Liver (tissue), 9 donors: Measurements from ENCODE around the gene HPN. TPM values are rescaled to one million over a fixed set of nuclear protein-coding genes. Genes with fewer than 3 reads are reported as not detected.

Source experiments
- DNase-seq: peaks from one replicate; pipeline ENCODE4 v3.0.0-alpha.2; 2017; ENCODE audit warnings: low spot score
- H3K27ac ChIP-seq, 2 donors: one replicate each; pipeline ENCODE4 v1.7.0; 2013; ENCODE audit warnings: inconsistent platforms in 2 of 2, low read length in 2 of 2, control low read depth in 1 of 2, low read depth in 1 of 2, mild to moderate bottlenecking in 1 of 2
- H3K27me3 ChIP-seq, 4 donors: one replicate each; pipeline versions ENCODE4 v1.6.1 to v1.7.0; 2013; ENCODE audit warnings: low read length in 3 of 4, inconsistent platforms in 1 of 4, mild to moderate bottlenecking in 1 of 4, moderate library complexity in 1 of 4; ENCODE audit not compliant: control insufficient read depth in 4 of 4, insufficient read depth in 4 of 4
- H3K36me3 ChIP-seq, 4 donors: one replicate each; pipeline versions ENCODE4 v1.6.1 to v1.7.0; 2013; ENCODE audit warnings: low read length in 3 of 4, mild to moderate bottlenecking in 3 of 4, low read depth in 1 of 4, moderate library complexity in 1 of 4; ENCODE audit not compliant: control insufficient read depth in 4 of 4, insufficient read depth in 3 of 4
- H3K4me1 ChIP-seq, 4 donors: one replicate each; pipeline versions ENCODE4 v1.6.1 to v1.7.0; 2013; ENCODE audit warnings: low read length in 3 of 4, mild to moderate bottlenecking in 3 of 4, moderate library complexity in 1 of 4; ENCODE audit not compliant: control insufficient read depth in 4 of 4, insufficient read depth in 4 of 4
- H3K4me3 ChIP-seq, 3 donors: one replicate each; pipeline versions ENCODE4 v1.6.1 to v1.7.0; 2013; ENCODE audit warnings: low read length in 3 of 3, control low read depth in 1 of 3, low read depth in 1 of 3, mild to moderate bottlenecking in 1 of 3
- H3K9ac ChIP-seq, 2 donors: one replicate each; pipeline ENCODE4 v1.7.0; 2013; ENCODE audit warnings: low read length in 2 of 2, mild to moderate bottlenecking in 2 of 2, moderate library complexity in 2 of 2, control low read depth in 1 of 2, low read depth in 1 of 2
- H3K9me3 ChIP-seq, 4 donors: one replicate each; pipeline versions ENCODE4 v1.6.1 to v1.7.0; 2013; ENCODE audit warnings: low read length in 3 of 4; ENCODE audit not compliant: control insufficient read depth in 4 of 4
- ATF3 ChIP-seq: IDR thresholded peaks from 2 replicates; pipeline ENCODE4 v1.6.1; 2016; ENCODE audit warnings: antibody characterized with exemption
- EGR1 ChIP-seq, 2 donors: IDR thresholded peaks; 2 replicates each; pipeline ENCODE4 v1.6.1; 2016 to 2018; ENCODE audit warnings: antibody characterized with exemption in 2 of 2, low read depth in 2 of 2
- FOXA1 ChIP-seq: IDR thresholded peaks from 2 replicates; pipeline ENCODE4 v1.6.1; 2016; ENCODE audit warnings: antibody characterized with exemption
- FOXA2 ChIP-seq: IDR thresholded peaks from 2 replicates; pipeline ENCODE4 v1.6.1; 2016; ENCODE audit warnings: antibody characterized with exemption
- GABPA ChIP-seq, 2 donors: IDR thresholded peaks in 1 of 2; conservative IDR thresholded peaks in 1 of 2; 2 replicates each; pipeline ENCODE4 v1.6.1; 2016; ENCODE audit warnings: antibody characterized with exemption in 2 of 2, mild to moderate bottlenecking in 1 of 2, moderate library complexity in 1 of 2
- HNF4A ChIP-seq, 2 donors: conservative IDR thresholded peaks; 2 replicates each; pipeline ENCODE4 v1.6.1; 2016; ENCODE audit warnings: antibody characterized with exemption in 2 of 2, mild to moderate bottlenecking in 2 of 2
- HNF4G ChIP-seq: IDR thresholded peaks from 2 replicates; pipeline ENCODE4 v1.6.1; 2016; ENCODE audit warnings: antibody characterized with exemption
- JUND ChIP-seq, 2 donors: IDR thresholded peaks; 2 replicates each; pipeline ENCODE4 v1.6.1; 2016; ENCODE audit warnings: antibody characterized with exemption in 2 of 2
- NR2F2 ChIP-seq: IDR thresholded peaks from 2 replicates; pipeline ENCODE4 v1.6.1; 2016; ENCODE audit warnings: antibody characterized with exemption
- RAD21 ChIP-seq, 2 donors: IDR thresholded peaks; 2 replicates each; pipeline ENCODE4 v1.6.1; 2016; ENCODE audit warnings: antibody characterized with exemption in 2 of 2, mild to moderate bottlenecking in 2 of 2
- RXRA ChIP-seq, 2 donors: IDR thresholded peaks; 2 replicates each; pipeline ENCODE4 v1.6.1; 2017 to 2018; ENCODE audit warnings: antibody characterized with exemption in 2 of 2, mild to moderate bottlenecking in 1 of 2
- TAF1 ChIP-seq: conservative IDR thresholded peaks from 2 replicates; pipeline ENCODE4 v1.6.1; 2016; ENCODE audit warnings: antibody characterized with exemption, mild to moderate bottlenecking
- YY1 ChIP-seq: IDR thresholded peaks from 2 replicates; pipeline ENCODE4 v1.6.1; 2016; ENCODE audit warnings: antibody characterized with exemption, mild to moderate bottlenecking
- WGBS: extraction: QIAGEN DNeasy Blood & Tissue Kit; methylation state at CpG from one replicate; pipeline ENCODE4 v1.1.7; 2013; 5-methylcytosine and 5-hydroxymethylcytosine counted together
- polyA plus RNA-seq, 2 donors: library from polyadenylated mRNA; stranded (reverse) in 1 of 2; unstranded in 1 of 2; fragments of 200-250 nt in 1 of 2; fragments of >200 nt in 1 of 2; fragmentation: Nextera tagmentation in 1 of 2; extraction: Ambion mirVana in 1 of 2; gene quantifications; one replicate each; pipeline versions ENCODE4 v1.2.1 to v1.2.3, GENCODE V29; 2013 to 2015
- total RNA-seq, 2 donors: library from RNA; depleted of rRNA; stranded (reverse); fragments of >200 nt; gene quantifications; one replicate each; pipeline ENCODE4 v1.2.3, GENCODE V29; 2014
- TF ChIP-seq, protein P1 (sequence below): IDR thresholded peaks from 2 replicates; pipeline ENCODE4 v1.6.1; 2016; ENCODE audit warnings: antibody characterized with exemption
- TF ChIP-seq, protein P2 (sequence below): IDR thresholded peaks from 2 replicates; pipeline ENCODE4 v1.6.1; 2016; ENCODE audit warnings: antibody characterized with exemption, mild to moderate bottlenecking
- TF ChIP-seq, protein P3 (sequence below): fragments of 150-350 bp; IDR thresholded peaks from 2 replicates; pipeline ENCODE4 v1.5.1; 2017; ENCODE audit warnings: improper control_type of control experiment, low read depth, low read length; ENCODE audit not compliant: missing input control
- TF ChIP-seq, protein P4 (sequence below): IDR thresholded peaks from 2 replicates; pipeline ENCODE4 v1.6.1; 2016; ENCODE audit warnings: antibody characterized with exemption
- donor health status: healthy.
- donor health status: healthy.
- donor health status: healthy.
- donor health status: healthy.
- donor health status: healthy.

HPN gene
- total and polyA plus RNA-seq, 4 donors: 130 to 535 (median 335) TPM

- Histone ChIP-seq H3K4me3 (no peak overlapping the region), H3K36me3 (no peaks in the 10 kb centered on the region), H3K9me3 (no peaks in the 10 kb centered on the region), H3K27ac (peak overlapping the region; percentile 93 to 98), H3K27me3 (no peaks in the 10 kb centered on the region), H3K4me1 (peaks cover 16 to 64% (median 29%) of the 10 kb centered on the region in 4 donors), H3K9ac (peak overlapping the region in 1 of 2 donors; percentile 60)
- TF ChIP-seq FOXA2 (no peak), ATF3 (no peak), HNF4G (no peak), RAD21 (IDR thresholded peaks at IDR 0.05) (no peak), RXRA (IDR thresholded peaks at IDR 0.05) (no peak), NR2F2 (no peak), HNF4A (conservative IDR thresholded peaks at IDR 0.05) (no peak), GABPA (IDR thresholded peaks at IDR 0.05 in 1 of 2, conservative IDR thresholded peaks at IDR 0.05 in 1 of 2) (no peak), JUND (IDR thresholded peaks at IDR 0.05) (no peak), EGR1 (IDR thresholded peaks at IDR 0.05; ENCODE audit: low read depth in 2 of 2) (no peak)
- TF ChIP-seq, protein P1, sequence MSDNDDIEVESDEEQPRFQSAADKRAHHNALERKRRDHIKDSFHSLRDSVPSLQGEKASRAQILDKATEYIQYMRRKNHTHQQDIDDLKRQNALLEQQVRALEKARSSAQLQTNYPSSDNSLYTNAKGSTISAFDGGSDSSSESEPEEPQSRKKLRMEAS: no peak
- TF ChIP-seq, protein P2, sequence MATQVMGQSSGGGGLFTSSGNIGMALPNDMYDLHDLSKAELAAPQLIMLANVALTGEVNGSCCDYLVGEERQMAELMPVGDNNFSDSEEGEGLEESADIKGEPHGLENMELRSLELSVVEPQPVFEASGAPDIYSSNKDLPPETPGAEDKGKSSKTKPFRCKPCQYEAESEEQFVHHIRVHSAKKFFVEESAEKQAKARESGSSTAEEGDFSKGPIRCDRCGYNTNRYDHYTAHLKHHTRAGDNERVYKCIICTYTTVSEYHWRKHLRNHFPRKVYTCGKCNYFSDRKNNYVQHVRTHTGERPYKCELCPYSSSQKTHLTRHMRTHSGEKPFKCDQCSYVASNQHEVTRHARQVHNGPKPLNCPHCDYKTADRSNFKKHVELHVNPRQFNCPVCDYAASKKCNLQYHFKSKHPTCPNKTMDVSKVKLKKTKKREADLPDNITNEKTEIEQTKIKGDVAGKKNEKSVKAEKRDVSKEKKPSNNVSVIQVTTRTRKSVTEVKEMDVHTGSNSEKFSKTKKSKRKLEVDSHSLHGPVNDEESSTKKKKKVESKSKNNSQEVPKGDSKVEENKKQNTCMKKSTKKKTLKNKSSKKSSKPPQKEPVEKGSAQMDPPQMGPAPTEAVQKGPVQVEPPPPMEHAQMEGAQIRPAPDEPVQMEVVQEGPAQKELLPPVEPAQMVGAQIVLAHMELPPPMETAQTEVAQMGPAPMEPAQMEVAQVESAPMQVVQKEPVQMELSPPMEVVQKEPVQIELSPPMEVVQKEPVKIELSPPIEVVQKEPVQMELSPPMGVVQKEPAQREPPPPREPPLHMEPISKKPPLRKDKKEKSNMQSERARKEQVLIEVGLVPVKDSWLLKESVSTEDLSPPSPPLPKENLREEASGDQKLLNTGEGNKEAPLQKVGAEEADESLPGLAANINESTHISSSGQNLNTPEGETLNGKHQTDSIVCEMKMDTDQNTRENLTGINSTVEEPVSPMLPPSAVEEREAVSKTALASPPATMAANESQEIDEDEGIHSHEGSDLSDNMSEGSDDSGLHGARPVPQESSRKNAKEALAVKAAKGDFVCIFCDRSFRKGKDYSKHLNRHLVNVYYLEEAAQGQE: no peak
- TF ChIP-seq, protein P3, sequence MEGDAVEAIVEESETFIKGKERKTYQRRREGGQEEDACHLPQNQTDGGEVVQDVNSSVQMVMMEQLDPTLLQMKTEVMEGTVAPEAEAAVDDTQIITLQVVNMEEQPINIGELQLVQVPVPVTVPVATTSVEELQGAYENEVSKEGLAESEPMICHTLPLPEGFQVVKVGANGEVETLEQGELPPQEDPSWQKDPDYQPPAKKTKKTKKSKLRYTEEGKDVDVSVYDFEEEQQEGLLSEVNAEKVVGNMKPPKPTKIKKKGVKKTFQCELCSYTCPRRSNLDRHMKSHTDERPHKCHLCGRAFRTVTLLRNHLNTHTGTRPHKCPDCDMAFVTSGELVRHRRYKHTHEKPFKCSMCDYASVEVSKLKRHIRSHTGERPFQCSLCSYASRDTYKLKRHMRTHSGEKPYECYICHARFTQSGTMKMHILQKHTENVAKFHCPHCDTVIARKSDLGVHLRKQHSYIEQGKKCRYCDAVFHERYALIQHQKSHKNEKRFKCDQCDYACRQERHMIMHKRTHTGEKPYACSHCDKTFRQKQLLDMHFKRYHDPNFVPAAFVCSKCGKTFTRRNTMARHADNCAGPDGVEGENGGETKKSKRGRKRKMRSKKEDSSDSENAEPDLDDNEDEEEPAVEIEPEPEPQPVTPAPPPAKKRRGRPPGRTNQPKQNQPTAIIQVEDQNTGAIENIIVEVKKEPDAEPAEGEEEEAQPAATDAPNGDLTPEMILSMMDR: no peak
- 41% methylated on average over 39 of the region's 39 CpGs for WGBS
- DNase-seq: no peak
Observed at GRCh38 chr19:35039881-35040825, 1.4 kb upstream of the HPN start.

- DNase-seq: peak; percentile 83
- Histone ChIP-seq H3K9ac (peak overlapping the region in 1 of 2 donors; percentile 60), H3K9me3 (no peaks in the 10 kb centered on the region), H3K27ac (peak overlapping the region; percentile 93 to 98), H3K4me1 (peaks cover 24 to 72% (median 34%) of the 10 kb centered on the region in 4 donors), H3K27me3 (no peaks in the 10 kb centered on the region), H3K36me3 (peaks cover 0 to 2% (median 0%) of the 10 kb centered on the region in 4 donors), H3K4me3 (peak overlapping the region in 2 of 3 donors; percentile 49 to 56)
- WGBS: 5% methylated on average over 36 of the region's 36 CpGs
- TF ChIP-seq YY1 (peak; percentile 73), RAD21 (IDR thresholded peaks at IDR 0.05) (peak in 1 of 2 donors; percentile 48), RXRA (IDR thresholded peaks at IDR 0.05) (peak; percentile 95 to 98), FOXA1 (peak; percentile 88), TAF1 (no peak), FOXA2 (peak; percentile 81), EGR1 (IDR thresholded peaks at IDR 0.05; ENCODE audit: low read depth in 2 of 2) (peak in 1 of 2 donors; percentile 38), HNF4A (conservative IDR thresholded peaks at IDR 0.05) (peak; percentile 79 to 84)
- TF ChIP-seq, protein P4, sequence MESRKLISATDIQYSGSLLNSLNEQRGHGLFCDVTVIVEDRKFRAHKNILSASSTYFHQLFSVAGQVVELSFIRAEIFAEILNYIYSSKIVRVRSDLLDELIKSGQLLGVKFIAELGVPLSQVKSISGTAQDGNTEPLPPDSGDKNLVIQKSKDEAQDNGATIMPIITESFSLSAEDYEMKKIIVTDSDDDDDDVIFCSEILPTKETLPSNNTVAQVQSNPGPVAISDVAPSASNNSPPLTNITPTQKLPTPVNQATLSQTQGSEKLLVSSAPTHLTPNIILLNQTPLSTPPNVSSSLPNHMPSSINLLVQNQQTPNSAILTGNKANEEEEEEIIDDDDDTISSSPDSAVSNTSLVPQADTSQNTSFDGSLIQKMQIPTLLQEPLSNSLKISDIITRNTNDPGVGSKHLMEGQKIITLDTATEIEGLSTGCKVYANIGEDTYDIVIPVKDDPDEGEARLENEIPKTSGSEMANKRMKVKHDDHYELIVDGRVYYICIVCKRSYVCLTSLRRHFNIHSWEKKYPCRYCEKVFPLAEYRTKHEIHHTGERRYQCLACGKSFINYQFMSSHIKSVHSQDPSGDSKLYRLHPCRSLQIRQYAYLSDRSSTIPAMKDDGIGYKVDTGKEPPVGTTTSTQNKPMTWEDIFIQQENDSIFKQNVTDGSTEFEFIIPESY: peak; percentile 86
- TF ChIP-seq, protein P1: peak; percentile 83
- TF ChIP-seq, protein P3: peak; percentile 3
Observed at GRCh38 chr19:35040826-35041547, 534 bp upstream of the HPN start.
